Measurements from ENCODE around the gene PLEKHM1. TPM values are rescaled to one million over a fixed set of nuclear protein-coding genes. Genes with fewer than 3 reads are reported as not detected.
"Not testable (repeated sequence)": the region's sequence is repeated elsewhere in the genome, so short reads cannot be mapped to it uniquely, and the experiment has no call there.

Gene PLEKHM1
- total RNA-seq, 4 donors from 2014 or later: 43.6 to 111 (median 47.6) TPM

DNA sequence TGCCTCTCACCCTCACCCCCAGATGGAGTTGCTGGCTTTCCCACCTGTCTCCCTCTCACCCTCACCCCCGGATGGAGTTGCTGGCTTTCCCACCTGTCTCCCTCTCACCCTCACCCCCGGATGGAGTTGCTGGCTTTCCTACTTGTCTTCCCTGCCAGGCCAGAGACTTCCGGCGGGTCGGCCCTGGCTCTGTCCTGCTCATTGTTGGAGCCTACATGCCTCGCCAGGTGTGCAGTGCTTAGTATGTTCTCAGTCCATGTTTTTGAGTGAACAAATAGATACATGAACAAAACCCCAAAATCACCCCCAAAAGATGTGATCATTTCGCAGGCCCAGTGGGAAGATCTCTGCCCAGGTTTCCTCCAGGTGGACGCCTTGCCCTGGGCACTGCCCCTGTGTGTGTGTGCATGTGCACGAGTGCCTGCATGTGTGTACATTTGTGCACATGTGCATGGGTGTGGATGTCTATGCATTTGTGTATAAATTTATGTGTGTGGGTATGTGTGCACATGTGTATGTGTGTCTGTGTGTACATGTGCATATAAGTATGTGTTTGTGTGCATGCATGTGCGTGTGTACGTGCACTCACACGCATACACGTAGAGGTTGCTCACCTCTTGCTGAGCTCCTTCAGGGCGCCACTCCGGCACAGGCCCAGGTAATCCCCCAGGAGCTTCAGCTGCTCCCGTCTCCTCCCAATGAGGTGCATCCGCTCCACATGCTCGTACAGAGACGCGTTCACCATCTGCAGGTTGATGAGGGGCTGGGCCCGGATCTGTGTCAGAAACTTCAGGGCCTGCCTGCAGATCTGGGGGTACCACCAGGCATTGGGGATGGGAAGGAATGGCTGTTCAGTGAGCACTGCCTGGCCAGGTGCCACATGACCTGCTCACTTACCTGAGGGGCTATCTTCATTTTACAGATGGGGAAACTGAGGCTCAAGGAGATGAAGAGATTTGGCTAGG is 45.4 kb downstream of the PLEKHM1 start:
- H3K36me3 ChIP-seq; DNase-seq; H3K27me3 ChIP-seq; H3K27ac ChIP-seq; H3K9me3 ChIP-seq; H3K4me3 ChIP-seq; intact Hi-C loops (cut with DNase I; ENCODE audit: low total_unique reads): not testable (repeated sequence)
- in situ Hi-C loops (cut with MboI; ENCODE audit: low pct_ligation_motif_present in 1 of 4, low pct_unique_long_range_greater_than_20kb in 1 of 4, low sequenced_read_pairs in 3 of 4): loop anchor here in 1 of 4 donors (25.0 kb wide), 1 partner anchor 142 kb away; no protein-coding TSS in a partner anchor
- peaks cover 5 to 24% (median 12%) of the 10 kb centered on the region in 4 donors for H3K4me1 ChIP-seq
- WGBS, 2 donors (ENCODE audit: low coverage in 1 of 2): 94% methylated on average over 19 of the region's 21 CpGs; no CpG with 5 or more reads in 1 of the 2 donors

GRCh38 chr17:45444301-45444700 is 46.2 kb downstream of the PLEKHM1 start:
- H3K27me3 ChIP-seq; H3K9me3 ChIP-seq; intact Hi-C loops (cut with DNase I; ENCODE audit: low total_unique reads); H3K36me3 ChIP-seq; DNase-seq; H3K4me3 ChIP-seq; H3K27ac ChIP-seq: not testable (repeated sequence)
- WGBS, 2 donors (ENCODE audit: low coverage in 1 of 2): 86% methylated on average over 10 of the region's 10 CpGs; no CpG with 5 or more reads in 1 of the 2 donors
- peaks cover 11 to 31% (median 15%) of the 10 kb centered on the region in 4 donors for H3K4me1 ChIP-seq
- in situ Hi-C loops (cut with MboI; ENCODE audit: low pct_ligation_motif_present in 1 of 4, low pct_unique_long_range_greater_than_20kb in 1 of 4, low sequenced_read_pairs in 3 of 4): loop anchor here in 1 of 4 donors (25.0 kb wide), 1 partner anchor 143 kb away; no protein-coding TSS in a partner anchor

GRCh38 chr17:45443371-45444260 is 46.9 kb downstream of the PLEKHM1 start:
- H3K4me3 ChIP-seq; H3K36me3 ChIP-seq; H3K27me3 ChIP-seq; intact Hi-C loops (cut with DNase I; ENCODE audit: low total_unique reads); H3K27ac ChIP-seq; DNase-seq; H3K9me3 ChIP-seq: not testable (repeated sequence)
- H3K4me1 ChIP-seq: peaks cover 11 to 31% (median 15%) of the 10 kb centered on the region in 4 donors
- 89% methylated on average over 8 of the region's 10 CpGs; no CpG with 5 or more reads in 1 of the 2 donors for WGBS, 2 donors (ENCODE audit: low coverage in 1 of 2)
- in situ Hi-C loops (cut with MboI; ENCODE audit: low pct_ligation_motif_present in 1 of 4, low pct_unique_long_range_greater_than_20kb in 1 of 4, low sequenced_read_pairs in 3 of 4): loop anchor here in 1 of 4 donors (25.0 kb wide), 1 partner anchor 144 kb away; no protein-coding TSS in a partner anchor

- intact Hi-C loops (cut with DNase I; ENCODE audit: low total_unique reads): no loop called here
- 67 to 88% methylated on average over 3 to 14 of the region's 14 CpGs for WGBS, 2 donors (ENCODE audit: low coverage in 1 of 2)
- H3K27me3 ChIP-seq: no peaks in the 10 kb centered on the region
- peaks cover 4 to 14% (median 11%) of the 10 kb centered on the region in 4 donors for H3K4me1 ChIP-seq
- TF ChIP-seq POLR2A (IDR thresholded peaks at IDR 0.05) (no peak), POLR2AphosphoS5 (IDR thresholded peaks at IDR 0.05) (no peak), EP300 (IDR thresholded peaks at IDR 0.05; ENCODE audit: low read depth) (no peak)
- TF ChIP-seq, protein P1, sequence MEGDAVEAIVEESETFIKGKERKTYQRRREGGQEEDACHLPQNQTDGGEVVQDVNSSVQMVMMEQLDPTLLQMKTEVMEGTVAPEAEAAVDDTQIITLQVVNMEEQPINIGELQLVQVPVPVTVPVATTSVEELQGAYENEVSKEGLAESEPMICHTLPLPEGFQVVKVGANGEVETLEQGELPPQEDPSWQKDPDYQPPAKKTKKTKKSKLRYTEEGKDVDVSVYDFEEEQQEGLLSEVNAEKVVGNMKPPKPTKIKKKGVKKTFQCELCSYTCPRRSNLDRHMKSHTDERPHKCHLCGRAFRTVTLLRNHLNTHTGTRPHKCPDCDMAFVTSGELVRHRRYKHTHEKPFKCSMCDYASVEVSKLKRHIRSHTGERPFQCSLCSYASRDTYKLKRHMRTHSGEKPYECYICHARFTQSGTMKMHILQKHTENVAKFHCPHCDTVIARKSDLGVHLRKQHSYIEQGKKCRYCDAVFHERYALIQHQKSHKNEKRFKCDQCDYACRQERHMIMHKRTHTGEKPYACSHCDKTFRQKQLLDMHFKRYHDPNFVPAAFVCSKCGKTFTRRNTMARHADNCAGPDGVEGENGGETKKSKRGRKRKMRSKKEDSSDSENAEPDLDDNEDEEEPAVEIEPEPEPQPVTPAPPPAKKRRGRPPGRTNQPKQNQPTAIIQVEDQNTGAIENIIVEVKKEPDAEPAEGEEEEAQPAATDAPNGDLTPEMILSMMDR (IDR thresholded peaks at IDR 0.05): no peak
- no peak overlapping the region for H3K4me3 ChIP-seq
- H3K9me3 ChIP-seq: no peaks in the 10 kb centered on the region
- DNase-seq: no peak
- in situ Hi-C loops (cut with MboI; ENCODE audit: low pct_ligation_motif_present in 1 of 4, low pct_unique_long_range_greater_than_20kb in 1 of 4, low sequenced_read_pairs in 3 of 4): loop anchor here in 1 of 4 donors (25.0 kb wide), 1 partner anchor 146 kb away; no protein-coding TSS in a partner anchor
- H3K36me3 ChIP-seq: peaks cover 0 to 14% (median 2%) of the 10 kb centered on the region in 4 donors
- peak overlapping the region in 2 of 4 donors; percentile 14 to 60 for H3K27ac ChIP-seq
Observed at GRCh38 chr17:45441526-45442310, 48.8 kb downstream of the PLEKHM1 start.
